HG03520 (cell line): ENCODE data around the gene DDIAS.
A peak's percentile ranks its signal among the peaks of the same experiment; 100 is the strongest.
"Not testable (repeated sequence)": the region's sequence is repeated elsewhere in the genome, so short reads cannot be mapped to it uniquely, and the experiment has no call there.

Experiments
- ATAC-seq: cut with Tn5 transposase; IDR thresholded peaks from one replicate; pipeline ENCODE4 v1.9.1; 2021; ENCODE audit warnings: mild to moderate bottlenecking, moderate library complexity; ENCODE audit not compliant: unreplicated experiment

The DDIAS gene

GRCh38 chr11:82962021-82962420 is 60.5 kb downstream of the DDIAS start:
- ATAC-seq, result not testable (repeated sequence)

- ATAC-seq, result no peak
Measured at GRCh38 chr11:82967381-82967780, 65.8 kb downstream of the DDIAS start.

- ATAC-seq, result peak; percentile 98
Measured at GRCh38 chr11:82969811-82970210, 68.3 kb downstream of the DDIAS start.

GRCh38 chr11:82970507-82971083 is 69.1 kb downstream of the DDIAS start:
- ATAC-seq, result not testable (repeated sequence)

- not testable (repeated sequence) for ATAC-seq
Measured at GRCh38 chr11:82971519-82971946, 70.0 kb downstream of the DDIAS start.

GRCh38 chr11:82972103-82972502 is 70.6 kb downstream of the DDIAS start:
- no peak for ATAC-seq

- ATAC-seq, result no peak
Measured at GRCh38 chr11:82974135-82974534, 72.6 kb downstream of the DDIAS start.

GRCh38 chr11:82974851-82975250 is 73.3 kb downstream of the DDIAS start:
- ATAC-seq, result no peak

GRCh38 chr11:82975882-82976281 is 74.3 kb downstream of the DDIAS start:
- no peak for ATAC-seq

- no peak for ATAC-seq
Measured at GRCh38 chr11:82976786-82977185, 75.2 kb downstream of the DDIAS start.

GRCh38 chr11:82978422-82979099 is 77.0 kb downstream of the DDIAS start:
- no peak for ATAC-seq

- ATAC-seq, result no peak
Measured at GRCh38 chr11:82979824-82980223, 78.3 kb downstream of the DDIAS start.

GRCh38 chr11:82980292-82980691 is 78.8 kb downstream of the DDIAS start:
- no peak for ATAC-seq

- ATAC-seq, result no peak
Measured at GRCh38 chr11:82980947-82981346, 79.4 kb downstream of the DDIAS start.

- ATAC-seq, result no peak
Measured at GRCh38 chr11:82981852-82982251, 80.3 kb downstream of the DDIAS start.
